Measurements from ENCODE around the gene UGT1A5. TPM values are rescaled to one million over a fixed set of nuclear protein-coding genes. Genes with fewer than 3 reads are reported as not detected.
"Not testable (repeated sequence)": the region's sequence is repeated elsewhere in the genome, so short reads cannot be mapped to it uniquely, and the experiment has no call there.

Gene UGT1A5
- total and polyA plus RNA-seq, 2 of the 13 experiments (the other 11 are each of a cell fraction or from before 2014, with no cell fraction given) = not detected

DNA sequence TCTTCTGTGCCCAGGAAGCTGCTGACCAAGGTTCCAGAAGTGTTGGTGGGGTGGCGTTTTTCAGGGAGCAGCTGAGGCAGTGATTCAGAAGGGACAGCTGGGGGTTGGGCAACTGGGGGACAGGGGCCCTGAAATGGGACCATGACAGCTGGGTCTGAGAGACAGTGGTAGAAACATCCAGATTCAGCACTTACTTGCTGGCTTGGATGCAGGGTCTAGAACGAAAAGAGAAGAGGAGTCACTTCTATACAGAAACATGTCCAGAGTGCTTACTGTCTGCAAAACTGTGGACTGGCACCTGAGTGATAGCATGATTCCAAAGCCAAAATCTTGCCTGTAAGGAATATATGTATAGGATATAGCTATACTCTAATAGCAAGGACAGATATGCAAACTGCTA, 33.1 kb downstream of the UGT1A5 start (continued):
- TF ChIP-seq SOX6 (IDR thresholded peaks at IDR 0.05) = not testable (repeated sequence)
- 0 out of 2 replicates have a peak, but pooled peaks have one; percentile 62 for TF ChIP-seq SOX6 (CRISPR knock-in tag; IDR thresholded peaks at IDR 0.05)

DNA sequence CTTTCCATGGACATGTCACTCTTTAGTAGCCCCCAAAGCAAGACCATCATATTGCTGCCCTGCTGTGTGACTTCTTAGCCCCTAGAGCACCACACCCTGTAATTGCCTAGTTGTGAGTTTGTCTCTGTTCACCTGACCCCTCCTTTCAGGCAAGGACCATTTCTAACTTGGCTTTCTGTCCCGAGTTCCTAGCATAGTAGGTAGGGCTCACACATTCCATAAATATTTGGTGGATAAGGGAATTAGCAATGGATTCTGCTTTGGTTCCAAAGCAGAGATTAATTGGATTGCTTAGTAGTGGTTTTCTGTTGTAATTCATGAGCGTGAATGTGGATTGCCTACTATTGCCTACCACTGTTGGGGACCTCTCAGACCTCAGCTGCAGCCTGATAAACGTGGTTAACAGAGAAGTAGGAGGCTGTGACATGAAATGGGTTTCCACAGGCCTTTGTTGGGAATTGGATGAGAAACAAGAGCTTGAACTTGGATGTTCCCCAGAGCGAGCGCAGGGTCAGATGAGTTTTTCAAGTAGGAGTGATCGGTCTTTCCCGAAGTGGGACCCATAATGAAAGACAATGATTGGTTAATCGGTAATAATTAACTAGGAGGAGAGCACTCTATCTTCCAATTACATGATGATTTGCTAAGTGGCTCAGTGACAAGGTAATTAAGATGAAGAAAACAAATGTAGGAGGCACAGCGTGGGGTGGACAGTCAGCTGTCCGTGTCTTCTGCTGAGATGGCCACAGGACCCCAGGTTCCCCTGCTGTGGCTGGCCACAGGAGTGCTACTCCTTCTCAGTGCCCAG, 34.0 kb downstream of the UGT1A5 start:
- WGBS (ENCODE audit: low lambda C conversion rate) = 76% methylated on average over 10 of the region's 10 CpGs
- Histone ChIP-seq H3K4me1 (ENCODE audit: insufficient read depth, low read length) (peaks cover 27% of the 10 kb centered on the region), H3K4me2 (ENCODE audit: low read depth, low read length) (0 out of 2 replicates have a peak overlapping the region, but pooled peaks have one; percentile 54), H3K9ac (ENCODE audit: insufficient read depth, low read depth, low read length) (no peak overlapping the region), H3K27me3 (ENCODE audit: control insufficient read depth in 1 of 2, insufficient read depth in 2 of 2, low read length in 2 of 2) (peaks cover 1 to 64% of the 10 kb centered on the region in 2 experiments; a peak in 4 of 5 replicates), H3K9me3 (ENCODE audit: low read length) (peaks cover 24% of the 10 kb centered on the region), H2AFZ (ENCODE audit: low read length) (no peak overlapping the region), H3K79me2 (ENCODE audit: insufficient read depth, low read length) (no peaks in the 10 kb centered on the region), H3K27ac (ENCODE audit: extremely low read length, insufficient read depth, low read length) (no peak overlapping the region), H4K20me1 (ENCODE audit: insufficient read depth, low read length) (no peaks in the 10 kb centered on the region), H3K36me3 (replicated peaks in 1 of 2; ENCODE audit: control insufficient read depth in 1 of 2, insufficient read depth in 2 of 2, low read length in 2 of 2) (no peaks in the 10 kb centered on the region), H3K4me3 (replicated peaks in 1 of 3; ENCODE audit: insufficient read depth in 1 of 3, low read depth in 2 of 3, low read length in 3 of 3) (no peak overlapping the region)
- ATAC-seq (no peak), FAIRE-seq (no peak), DNase-seq (ENCODE audit: low spot score) (no peak)
- POLR2A ChIA-PET = interaction anchor here (1.6 kb wide), 1 partner anchor 11 kb away, joined by 9 read pairs; no protein-coding TSS in a partner anchor
- TF ChIP-seq ZNF546 (CRISPR knock-in tag; conservative IDR thresholded peaks at IDR 0.05) (no peak), RARA (CRISPR knock-in tag; IDR thresholded peaks at IDR 0.05) (0 out of 2 replicates have a peak, but pooled peaks have one; percentile 5), TEAD3 (CRISPR knock-in tag; optimal IDR thresholded peaks at IDR 0.05; ENCODE audit: borderline replicate concordance) (peak; percentile 49)
- intact Hi-C loops (cut with micrococcal nuclease; ENCODE audit: unreplicated experiment) (no loop called here), in situ Hi-C loops (cut with HindIII; ENCODE audit: extremely low pct_ligation_motif_present, low pct_unique_long_range_greater_than_20kb) (no loop called here)
- no TSS peak for BruUV-seq (replicated peaks)
- CTCF ChIA-PET (ENCODE audit: low intra/inter-chr PET ratio, low total read pairs) = no interaction called here

DNA sequence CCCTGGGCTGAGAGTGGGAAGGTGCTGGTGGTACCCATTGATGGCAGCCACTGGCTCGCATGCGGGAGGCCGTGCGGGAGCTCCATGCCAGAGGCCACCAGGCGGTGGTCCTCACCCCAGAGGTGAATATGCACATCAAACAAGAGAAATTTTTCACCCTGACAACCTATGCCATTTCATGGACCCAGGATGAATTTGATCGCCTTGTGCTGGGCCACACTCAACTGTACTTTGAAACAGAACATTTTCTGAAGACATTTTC, 34.5 kb downstream of the UGT1A5 start:
- peaks cover 27% of the 10 kb centered on the region for H3K4me1 ChIP-seq (ENCODE audit: insufficient read depth, low read length)
- no peaks in the 10 kb centered on the region for H4K20me1 ChIP-seq (ENCODE audit: insufficient read depth, low read length)
- POLR2A ChIA-PET = no interaction called here
- in situ Hi-C loops (cut with HindIII; ENCODE audit: extremely low pct_ligation_motif_present, low pct_unique_long_range_greater_than_20kb) (no loop called here), intact Hi-C loops (cut with micrococcal nuclease; ENCODE audit: unreplicated experiment) (no loop called here)
- no peaks in the 10 kb centered on the region for H3K36me3 ChIP-seq (replicated peaks in 1 of 2; ENCODE audit: control insufficient read depth in 1 of 2, insufficient read depth in 2 of 2, low read length in 2 of 2)
- H3K27ac ChIP-seq (ENCODE audit: extremely low read length, insufficient read depth, low read length) = no peak overlapping the region
- 90% methylated on average over 6 of the region's 6 CpGs for WGBS (ENCODE audit: low lambda C conversion rate)
- CTCF ChIA-PET (ENCODE audit: low intra/inter-chr PET ratio, low total read pairs) = no interaction called here
- peaks cover 29% of the 10 kb centered on the region for H3K9me3 ChIP-seq (ENCODE audit: low read length)
- peaks cover 1 to 64% of the 10 kb centered on the region in 2 experiments; a peak in 4 of 5 replicates for H3K27me3 ChIP-seq (ENCODE audit: control insufficient read depth in 1 of 2, insufficient read depth in 2 of 2, low read length in 2 of 2)
- DNase-seq (ENCODE audit: low spot score) = no peak
- FAIRE-seq = no peak
- no TSS peak for BruUV-seq (replicated peaks)
- no peak for ATAC-seq
- H3K4me2 ChIP-seq (ENCODE audit: low read depth, low read length) = no peak overlapping the region
- H2AFZ ChIP-seq (ENCODE audit: low read length) = no peak overlapping the region
- H3K9ac ChIP-seq (ENCODE audit: insufficient read depth, low read depth, low read length) = no peak overlapping the region
- H3K4me3 ChIP-seq (replicated peaks in 1 of 3; ENCODE audit: insufficient read depth in 1 of 3, low read depth in 2 of 3, low read length in 3 of 3) = no peak overlapping the region
- no peaks in the 10 kb centered on the region for H3K79me2 ChIP-seq (ENCODE audit: insufficient read depth, low read length)
- no peak for TF ChIP-seq NCOA5 (CRISPR knock-in tag; IDR thresholded peaks at IDR 0.05)
- no peak for TF ChIP-seq ZNF230 (CRISPR knock-in tag; IDR thresholded peaks at IDR 0.05)
- no peak for TF ChIP-seq SMAD9 (CRISPR knock-in tag; IDR thresholded peaks at IDR 0.05)
- no peak for TF ChIP-seq MZF1 (CRISPR knock-in tag; IDR thresholded peaks at IDR 0.05; ENCODE audit: borderline replicate concordance)
- no peak for TF ChIP-seq TBX2 (CRISPR knock-in tag; IDR thresholded peaks at IDR 0.05; ENCODE audit: borderline replicate concordance)
- TF ChIP-seq ZFP62 (CRISPR knock-in tag; IDR thresholded peaks at IDR 0.05) = no peak
- no peak for TF ChIP-seq CBX5 (CRISPR knock-in tag; IDR thresholded peaks at IDR 0.05; ENCODE audit: borderline replicate concordance)
- TF ChIP-seq, protein P1, sequence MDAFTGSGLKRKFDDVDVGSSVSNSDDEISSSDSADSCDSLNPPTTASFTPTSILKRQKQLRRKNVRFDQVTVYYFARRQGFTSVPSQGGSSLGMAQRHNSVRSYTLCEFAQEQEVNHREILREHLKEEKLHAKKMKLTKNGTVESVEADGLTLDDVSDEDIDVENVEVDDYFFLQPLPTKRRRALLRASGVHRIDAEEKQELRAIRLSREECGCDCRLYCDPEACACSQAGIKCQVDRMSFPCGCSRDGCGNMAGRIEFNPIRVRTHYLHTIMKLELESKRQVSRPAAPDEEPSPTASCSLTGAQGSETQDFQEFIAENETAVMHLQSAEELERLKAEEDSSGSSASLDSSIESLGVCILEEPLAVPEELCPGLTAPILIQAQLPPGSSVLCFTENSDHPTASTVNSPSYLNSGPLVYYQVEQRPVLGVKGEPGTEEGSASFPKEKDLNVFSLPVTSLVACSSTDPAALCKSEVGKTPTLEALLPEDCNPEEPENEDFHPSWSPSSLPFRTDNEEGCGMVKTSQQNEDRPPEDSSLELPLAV (CRISPR knock-in tag; conservative IDR thresholded peaks at IDR 0.05; ENCODE audit: low read depth) = no peak

Data from HepG2 (cell line).